Muscle of back (tissue), 11 donors: ENCODE results near the gene SYN1. TPM values are rescaled to one million over a fixed set of nuclear protein-coding genes. Genes with fewer than 3 reads are reported as not detected.

Source experiments
- DNase-seq, 3 donors: peaks; one replicate each; pipeline versions ENCODE4 v3.0.0 to v3.0.0-alpha.2; 2013
- polyA plus RNA-seq, 10 donors: library from polyadenylated mRNA; unstranded; fragments of 120-200 nt; gene quantifications; one replicate each; pipeline ENCODE4 v1.2.1, GENCODE V29; 2013; ENCODE audit not compliant: insufficient read length in 10 of 10

The SYN1 gene
- polyA plus RNA-seq, 10 donors, result 4.0 to 13.1 (median 9.3) TPM

DNA sequence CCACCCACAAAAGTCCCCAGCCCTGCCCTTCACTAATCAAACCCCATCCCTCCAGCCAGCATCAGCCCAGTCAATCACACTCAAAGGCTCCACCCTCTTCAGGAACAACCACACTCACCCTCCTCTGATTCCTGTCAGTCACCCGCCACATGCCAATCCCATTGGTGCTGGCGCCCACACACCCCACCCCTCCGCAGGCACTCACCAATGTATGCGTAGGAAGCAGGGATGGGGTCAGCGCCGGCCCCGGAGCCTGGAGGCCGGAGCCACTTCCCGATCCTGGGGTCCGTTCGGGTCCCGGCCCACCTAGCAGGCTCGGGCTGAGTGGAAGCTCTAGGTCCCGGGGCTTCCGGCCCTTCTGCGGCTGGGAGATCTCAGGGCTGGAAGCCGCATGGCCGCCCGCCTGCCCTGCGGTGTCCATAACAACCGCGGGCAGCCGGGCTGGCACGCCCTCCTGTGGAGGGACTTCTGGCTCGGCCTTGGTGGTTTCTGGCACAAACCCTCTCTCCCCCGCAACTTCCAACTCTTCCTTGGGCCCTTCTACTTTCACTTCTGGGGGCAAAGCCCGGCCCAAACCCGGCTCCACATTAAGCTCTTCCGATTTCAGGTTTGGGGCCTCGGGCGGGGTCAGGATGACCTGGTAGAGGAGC lies 18.0 kb upstream of the SYN1 start:
- peak in 1 of 3 donors; percentile 41 for DNase-seq

- no peak for DNase-seq
Measured at GRCh38 chrX:47634871-47635575, 15.4 kb upstream of the SYN1 start.

DNA sequence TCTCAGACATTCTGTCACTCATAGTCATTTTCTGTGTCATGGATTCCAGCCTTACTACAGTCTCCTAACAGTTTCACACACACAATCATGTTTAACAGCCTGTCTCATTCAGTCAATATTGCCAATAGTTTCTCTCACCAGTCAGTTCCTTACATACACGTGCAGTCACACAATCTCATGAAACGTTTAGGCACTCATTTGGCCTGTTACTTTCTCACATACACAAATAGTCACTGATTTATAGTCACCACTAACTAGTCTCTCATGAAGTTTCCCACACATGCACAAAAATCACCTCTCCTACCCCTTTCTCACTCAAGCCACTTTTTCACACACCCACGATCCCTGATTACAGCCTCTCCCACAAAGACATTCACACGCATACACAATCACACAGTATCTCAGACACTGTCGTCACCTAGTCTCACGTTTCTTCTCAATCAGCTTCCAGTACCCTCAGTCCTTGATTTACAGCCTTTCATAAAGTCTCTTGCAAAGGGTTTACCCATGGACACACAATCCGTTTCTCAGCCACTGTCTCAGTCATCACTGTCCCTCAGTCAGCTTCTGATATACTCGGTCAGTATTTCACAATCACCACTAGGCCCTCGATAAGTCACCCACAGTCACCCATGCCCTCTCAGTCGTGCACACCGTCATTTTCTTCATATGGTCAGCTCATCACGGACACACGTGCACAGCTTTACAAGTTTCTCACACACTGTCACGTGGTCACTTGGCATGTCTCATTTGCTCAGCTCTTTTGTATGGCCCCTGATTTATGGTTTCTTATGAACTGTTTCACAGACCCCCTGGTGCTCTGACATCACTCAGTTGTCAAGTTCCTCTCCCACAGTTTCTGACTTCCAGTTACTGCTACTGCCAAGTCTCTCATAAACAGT lies 14.3 kb upstream of the SYN1 start:
- no peak for DNase-seq

DNA sequence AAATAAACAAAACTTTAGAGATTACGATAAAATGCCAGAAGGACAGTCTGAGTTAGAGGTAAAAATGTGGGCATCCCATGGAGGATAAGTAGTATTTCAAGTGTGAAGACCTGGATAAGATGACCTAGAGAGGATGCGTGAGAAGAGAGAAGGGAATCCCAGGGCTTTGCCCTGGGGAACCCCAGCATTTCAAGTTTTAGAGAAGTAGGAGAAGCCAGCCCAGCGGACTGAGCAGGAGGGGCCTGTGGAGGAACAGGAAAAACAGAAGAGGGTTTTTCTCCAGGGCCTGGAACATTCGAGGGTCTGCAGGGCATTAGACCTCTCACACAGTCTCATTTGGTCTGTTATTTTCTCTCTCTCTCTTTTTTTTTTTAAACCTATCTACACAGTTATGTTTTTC lies 13.0 kb upstream of the SYN1 start:
- no peak for DNase-seq

DNA sequence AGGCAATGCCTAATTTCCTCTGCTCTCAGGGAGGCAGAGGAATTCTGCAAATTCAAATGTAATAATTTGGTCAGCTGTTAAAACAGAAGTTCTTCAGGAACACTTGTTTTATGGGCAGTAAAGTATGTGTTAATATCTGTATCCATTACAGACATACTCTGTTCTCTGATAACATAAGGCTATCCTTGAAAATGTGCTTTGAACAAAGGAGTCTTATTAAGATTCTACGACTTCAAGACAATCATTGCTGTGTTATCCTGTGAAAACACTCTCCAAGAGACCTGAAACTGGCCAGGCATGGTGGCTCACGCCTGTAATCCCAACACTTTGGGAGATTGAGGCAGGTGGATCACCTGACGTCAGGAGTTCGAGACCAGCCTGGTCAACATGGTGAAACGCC lies 12.0 kb upstream of the SYN1 start:
- no peak for DNase-seq

DNA sequence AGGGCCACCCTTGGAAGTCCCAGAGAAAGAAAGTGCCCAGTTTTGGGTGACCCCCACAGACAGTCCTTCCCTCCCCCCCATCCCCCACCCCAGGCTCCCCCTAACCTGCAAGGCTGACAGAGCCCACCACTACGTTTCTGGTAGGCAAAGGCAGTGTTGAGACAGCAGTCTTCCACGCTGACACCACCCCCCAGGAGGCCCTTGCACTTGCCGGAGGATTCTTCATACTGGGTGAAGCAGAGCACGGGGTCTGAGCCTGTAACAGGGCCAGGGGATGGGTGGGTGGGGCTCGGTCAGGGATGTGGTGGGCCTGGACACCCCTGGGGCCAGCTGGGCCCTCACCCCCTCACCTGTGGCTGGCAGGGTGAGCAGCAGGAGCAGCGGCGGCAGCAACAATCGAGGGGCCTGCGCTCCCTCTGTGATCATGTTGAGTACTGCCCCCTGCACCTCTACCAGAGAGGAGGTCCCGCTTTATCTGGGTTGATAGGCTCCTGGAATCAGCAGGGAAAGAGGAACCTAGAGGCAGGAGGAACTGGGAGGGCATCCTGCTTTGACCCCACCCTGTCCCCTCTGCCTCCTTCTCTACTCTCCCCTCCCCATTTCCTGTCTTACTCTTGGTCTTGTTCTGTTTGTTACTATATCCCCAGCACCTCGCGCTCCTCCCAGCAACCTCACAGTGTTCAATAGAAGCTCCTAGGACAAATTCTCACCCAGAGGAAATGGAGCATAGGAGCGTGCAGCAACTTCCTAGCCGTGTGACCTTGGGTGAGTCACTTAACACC lies 10.0 kb upstream of the SYN1 start, which contains the start of gene CFP:
TSS of gene CFP (minus strand) at position 512 of the 782 bp plus-strand sequence. CDS start at position 426, 86 bp downstream.
- no peak for DNase-seq

GRCh38 chrX:47628982-47629381 lies 9.3 kb upstream of the SYN1 start:
- no peak for DNase-seq

DNA sequence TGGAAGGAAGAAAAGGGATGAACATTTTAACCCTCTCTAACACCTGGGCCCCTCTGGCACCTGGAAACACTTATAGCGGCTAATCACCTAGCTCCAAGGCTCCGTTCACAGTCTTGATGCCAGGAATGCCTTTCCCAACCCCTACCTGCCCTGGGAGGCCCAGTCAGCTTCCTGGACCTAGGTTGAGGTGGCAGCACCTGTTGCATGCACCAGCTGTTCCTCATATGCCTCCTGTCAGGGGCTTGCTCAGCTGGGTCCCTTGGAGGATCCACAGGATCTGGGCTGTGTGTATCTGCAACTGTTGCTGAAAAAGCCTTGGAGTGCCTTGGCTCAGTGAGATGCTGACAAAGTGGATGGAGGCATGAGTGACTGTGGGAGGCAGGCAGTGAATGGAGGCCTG lies 5.7 kb upstream of the SYN1 start:
- DNase-seq, result no peak

GRCh38 chrX:47623540-47624027 lies 3.9 kb upstream of the SYN1 start:
- DNase-seq, result peak; percentile 41 to 80 (median 58)

- DNase-seq, result no peak
Measured at GRCh38 chrX:47621851-47622250, 2.2 kb upstream of the SYN1 start.

GRCh38 chrX:47620303-47620685 lies 637 bp upstream of the SYN1 start:
- DNase-seq, result no peak

DNA sequence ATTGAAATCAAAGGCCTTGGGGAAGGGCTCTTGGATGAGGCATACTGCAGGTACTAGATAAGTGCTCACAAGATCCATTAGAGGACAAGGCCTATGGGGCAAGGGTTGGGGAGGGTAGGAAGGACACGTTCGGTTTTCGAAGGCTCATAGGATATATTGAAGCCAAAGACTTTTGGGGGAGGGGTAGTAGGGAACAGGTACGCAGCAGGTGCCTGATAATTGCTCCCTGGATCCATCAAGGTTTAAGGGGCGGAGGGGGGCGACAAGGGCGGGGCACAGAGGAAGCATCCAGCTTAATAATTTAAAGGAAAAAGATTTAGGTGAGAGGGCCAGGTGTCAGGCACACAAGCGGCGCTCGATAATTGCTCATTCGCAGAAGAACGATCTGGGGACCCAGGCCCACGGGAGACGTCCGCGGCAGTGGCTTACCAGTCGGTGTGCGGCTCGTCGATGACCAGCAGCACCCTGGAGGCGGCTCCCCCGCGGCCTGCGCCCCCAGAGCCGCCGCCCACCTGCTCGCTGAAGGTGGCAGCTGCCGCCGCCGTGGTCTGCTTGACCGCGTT lies 653 bp downstream of the SYN1 start:
- DNase-seq, result no peak

DNA sequence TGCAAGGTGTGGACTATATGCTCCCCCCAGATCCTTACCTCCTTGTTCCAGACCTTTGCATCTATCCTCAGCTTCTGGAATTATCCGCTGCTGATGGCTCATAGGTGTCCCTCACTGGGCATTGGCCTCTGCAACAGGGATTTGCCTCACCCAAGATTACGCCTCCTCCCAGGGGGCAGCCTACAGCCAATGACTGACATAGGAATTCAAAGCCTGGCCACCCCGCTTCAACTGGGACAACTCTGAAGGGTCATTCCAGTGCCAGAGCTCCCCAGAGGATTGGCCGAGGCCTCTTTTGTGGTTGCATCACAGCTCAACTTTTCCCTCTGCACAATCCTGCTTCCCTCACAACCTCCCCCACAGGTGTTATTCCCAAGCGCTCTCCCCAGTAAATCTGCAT lies 5.0 kb downstream of the SYN1 start:
- no peak for DNase-seq

GRCh38 chrX:47613082-47613481 lies 6.6 kb downstream of the SYN1 start:
- DNase-seq, result no peak

DNA sequence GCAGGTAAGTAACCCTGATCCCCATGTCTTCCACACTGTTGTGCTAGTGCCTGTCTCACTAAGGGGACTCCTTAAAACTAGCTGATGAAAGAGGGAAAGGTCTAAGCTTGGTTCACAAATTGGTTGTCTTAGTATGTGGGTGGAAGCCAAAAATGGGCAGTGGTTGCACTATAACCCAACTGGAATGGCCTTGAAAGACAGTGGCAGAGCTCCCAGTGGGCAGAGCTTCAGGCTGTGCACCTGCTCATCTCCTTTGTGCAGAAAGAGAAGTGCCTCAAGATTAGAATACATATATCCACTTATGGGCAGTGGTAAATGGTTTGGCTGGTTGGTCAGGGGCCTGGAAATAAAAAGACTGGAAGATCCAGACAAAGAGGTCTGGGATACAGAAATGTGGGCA lies 7.2 kb downstream of the SYN1 start:
- DNase-seq, result no peak

GRCh38 chrX:47611926-47612325 lies 7.7 kb downstream of the SYN1 start:
- no peak for DNase-seq

GRCh38 chrX:47611489-47611888 lies 8.2 kb downstream of the SYN1 start:
- no peak for DNase-seq

DNA sequence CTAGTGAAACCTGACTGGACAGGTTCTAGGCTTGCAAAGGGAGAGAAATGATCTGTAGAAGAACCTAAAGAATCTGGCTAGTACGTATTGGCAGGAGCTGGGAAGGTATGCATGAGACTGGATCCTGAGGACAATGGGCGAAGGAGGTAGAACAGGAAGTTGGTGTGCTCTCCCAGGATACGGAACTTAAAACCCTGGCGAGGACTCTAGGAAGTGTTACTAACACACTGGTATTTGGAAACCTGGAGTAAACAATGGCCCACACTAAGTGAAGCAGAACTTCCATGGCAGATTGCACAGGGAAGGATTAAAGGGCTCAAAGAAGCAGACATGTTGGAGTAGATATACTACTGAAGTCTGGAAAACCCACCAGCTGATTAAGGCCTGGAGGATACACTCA lies 9.1 kb downstream of the SYN1 start:
- no peak for DNase-seq

GRCh38 chrX:47608130-47608810 lies 11.4 kb downstream of the SYN1 start:
- no peak for DNase-seq

GRCh38 chrX:47607091-47607490 lies 12.6 kb downstream of the SYN1 start:
- no peak for DNase-seq

GRCh38 chrX:47605024-47605423 lies 14.6 kb downstream of the SYN1 start:
- DNase-seq, result no peak
